Esophagus muscularis mucosa (tissue), 4 donors: ENCODE data around the gene SYN1. TPM values are rescaled to one million over a fixed set of nuclear protein-coding genes. Genes with fewer than 3 reads are reported as not detected.

ENCODE experiments used
- DNase-seq: peaks from one replicate; pipeline ENCODE4 v3.0.0-alpha.2; 2017; ENCODE audit errors: extremely low spot score
- H3K27ac ChIP-seq, 4 donors: fragments of 200-600 bp; sonication (generic); replicated peaks in 1 of 4; 1 replicate in 3 of 4; 2 replicates in 1 of 4; pipeline ENCODE4 v1.5.1; 2016 to 2019; ENCODE audit warnings: mild to moderate bottlenecking in 1 of 4
- H3K27me3 ChIP-seq, 4 donors: fragments of 200-600 bp; sonication (generic); one replicate each; pipeline versions ENCODE4 v1.5.1 to v1.6.0; 2016 to 2019
- H3K36me3 ChIP-seq, 4 donors: fragments of 200-600 bp; sonication (generic); one replicate each; pipeline ENCODE4 v1.5.1; 2016 to 2019
- H3K4me1 ChIP-seq, 4 donors: fragments of 200-600 bp; sonication (generic); one replicate each; pipeline ENCODE4 v1.5.1; 2016 to 2019
- H3K4me3 ChIP-seq, 4 donors: fragments of 200-600 bp; sonication (generic); 1 replicate in 2 of 4; 2 replicates in 2 of 4; pipeline ENCODE4 v1.5.1; 2016 to 2019; ENCODE audit warnings: mild to moderate bottlenecking in 4 of 4, moderate library complexity in 1 of 4
- H3K9me3 ChIP-seq, 4 donors: fragments of 200-600 bp; sonication (generic); 1 replicate in 3 of 4; 2 replicates in 1 of 4; pipeline ENCODE4 v1.5.1; 2016 to 2019
- EP300 ChIP-seq: sonication (generic); formaldehyde crosslinking; IDR thresholded peaks from one replicate; pipeline ENCODE4 v1.6.1; 2017; ENCODE audit warnings: antibody characterized with exemption
- POLR2A ChIP-seq: fragments of 450-650 bp; IDR thresholded peaks from one replicate; pipeline ENCODE4 v1.6.1; 2017; ENCODE audit warnings: antibody characterized with exemption, moderate library complexity, mild to moderate bottlenecking, low read depth
- POLR2AphosphoS5 ChIP-seq, 2 donors: sonication (generic); formaldehyde crosslinking; IDR thresholded peaks; one replicate each; pipeline ENCODE4 v1.6.1; 2017; ENCODE audit warnings: antibody characterized with exemption in 2 of 2
- WGBS: methylation state at CpG from one replicate; pipeline ENCODE4 v1.1.5; 2018; 5-methylcytosine and 5-hydroxymethylcytosine counted together
- intact Hi-C: fragments of 100-400 bp; cut with DNase I; formaldehyde crosslinking; loops from one replicate; pipeline ENCODE4 v1.15.1; 2023
- total RNA-seq, 4 donors: library from RNA; depleted of rRNA; stranded (reverse); fragments of >200 nt; gene quantifications; one replicate each; pipeline versions ENCODE4 v1.1.0 to v1.2.1, GENCODE V29; 2016
- TF ChIP-seq, protein P1 (sequence below), 3 experiments: fragments of 200-600 bp in 2 of 3; fragments of 450-650 bp in 1 of 3; sonication (generic) in 2 of 3; IDR thresholded peaks; one replicate each; pipeline ENCODE4 v1.5.1; 2017 to 2019; ENCODE audit warnings: antibody characterized with exemption in 3 of 3, mild to moderate bottlenecking in 2 of 3, moderate library complexity in 1 of 3

The SYN1 gene
- total RNA-seq, 4 donors from 2014 or later: 0.42 to 0.98 (median 0.56) TPM

- DNase-seq: no peak
- TF ChIP-seq, protein P1, sequence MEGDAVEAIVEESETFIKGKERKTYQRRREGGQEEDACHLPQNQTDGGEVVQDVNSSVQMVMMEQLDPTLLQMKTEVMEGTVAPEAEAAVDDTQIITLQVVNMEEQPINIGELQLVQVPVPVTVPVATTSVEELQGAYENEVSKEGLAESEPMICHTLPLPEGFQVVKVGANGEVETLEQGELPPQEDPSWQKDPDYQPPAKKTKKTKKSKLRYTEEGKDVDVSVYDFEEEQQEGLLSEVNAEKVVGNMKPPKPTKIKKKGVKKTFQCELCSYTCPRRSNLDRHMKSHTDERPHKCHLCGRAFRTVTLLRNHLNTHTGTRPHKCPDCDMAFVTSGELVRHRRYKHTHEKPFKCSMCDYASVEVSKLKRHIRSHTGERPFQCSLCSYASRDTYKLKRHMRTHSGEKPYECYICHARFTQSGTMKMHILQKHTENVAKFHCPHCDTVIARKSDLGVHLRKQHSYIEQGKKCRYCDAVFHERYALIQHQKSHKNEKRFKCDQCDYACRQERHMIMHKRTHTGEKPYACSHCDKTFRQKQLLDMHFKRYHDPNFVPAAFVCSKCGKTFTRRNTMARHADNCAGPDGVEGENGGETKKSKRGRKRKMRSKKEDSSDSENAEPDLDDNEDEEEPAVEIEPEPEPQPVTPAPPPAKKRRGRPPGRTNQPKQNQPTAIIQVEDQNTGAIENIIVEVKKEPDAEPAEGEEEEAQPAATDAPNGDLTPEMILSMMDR (IDR thresholded peaks at IDR 0.05): no peak
- TF ChIP-seq POLR2AphosphoS5 (IDR thresholded peaks at IDR 0.05) (no peak), EP300 (no peak), POLR2A (no peak)
- H3K27ac ChIP-seq: peak overlapping the region; percentile 78 to 82 (median 80)
- H3K4me3 ChIP-seq: no peak overlapping the region
- peaks cover 14 to 25% (median 16%) of the 10 kb centered on the region in 4 donors for H3K4me1 ChIP-seq
- intact Hi-C loops: no loop called here
- no peaks in the 10 kb centered on the region for H3K27me3 ChIP-seq
- H3K9me3 ChIP-seq: no peaks in the 10 kb centered on the region
- no peaks in the 10 kb centered on the region for H3K36me3 ChIP-seq
Measured at GRCh38 chrX:47539860-47540259, 79.8 kb downstream of the SYN1 start.

- no peaks in the 10 kb centered on the region for H3K4me1 ChIP-seq
- H3K9me3 ChIP-seq: no peaks in the 10 kb centered on the region
- DNase-seq: no peak
- intact Hi-C loops: no loop called here
- no peaks in the 10 kb centered on the region for H3K36me3 ChIP-seq
- TF ChIP-seq, protein P1 (IDR thresholded peaks at IDR 0.05): no peak
- TF ChIP-seq EP300 (no peak), POLR2A (no peak), POLR2AphosphoS5 (IDR thresholded peaks at IDR 0.05) (no peak)
- H3K27me3 ChIP-seq: no peaks in the 10 kb centered on the region
- no peak overlapping the region for H3K4me3 ChIP-seq
- H3K27ac ChIP-seq: no peak overlapping the region
- WGBS: 86% methylated on average over 6 of the region's 6 CpGs
Measured at GRCh38 chrX:47530049-47530448, 89.6 kb downstream of the SYN1 start.

- no peak for DNase-seq
- H3K4me1 ChIP-seq: no peaks in the 10 kb centered on the region
- TF ChIP-seq POLR2A (no peak), POLR2AphosphoS5 (IDR thresholded peaks at IDR 0.05) (no peak), EP300 (no peak)
- TF ChIP-seq, protein P1 (IDR thresholded peaks at IDR 0.05): no peak
- no peaks in the 10 kb centered on the region for H3K9me3 ChIP-seq
- H3K27ac ChIP-seq: no peak overlapping the region
- H3K36me3 ChIP-seq: no peaks in the 10 kb centered on the region
- 89% methylated on average over 8 of the region's 8 CpGs for WGBS
- intact Hi-C loops: loop anchor here (10.0 kb wide), 1 partner anchor 145 kb away; no protein-coding TSS in a partner anchor
- H3K27me3 ChIP-seq: no peaks in the 10 kb centered on the region
- H3K4me3 ChIP-seq: no peak overlapping the region
Measured at GRCh38 chrX:47529548-47529947, 90.1 kb downstream of the SYN1 start.

DNA sequence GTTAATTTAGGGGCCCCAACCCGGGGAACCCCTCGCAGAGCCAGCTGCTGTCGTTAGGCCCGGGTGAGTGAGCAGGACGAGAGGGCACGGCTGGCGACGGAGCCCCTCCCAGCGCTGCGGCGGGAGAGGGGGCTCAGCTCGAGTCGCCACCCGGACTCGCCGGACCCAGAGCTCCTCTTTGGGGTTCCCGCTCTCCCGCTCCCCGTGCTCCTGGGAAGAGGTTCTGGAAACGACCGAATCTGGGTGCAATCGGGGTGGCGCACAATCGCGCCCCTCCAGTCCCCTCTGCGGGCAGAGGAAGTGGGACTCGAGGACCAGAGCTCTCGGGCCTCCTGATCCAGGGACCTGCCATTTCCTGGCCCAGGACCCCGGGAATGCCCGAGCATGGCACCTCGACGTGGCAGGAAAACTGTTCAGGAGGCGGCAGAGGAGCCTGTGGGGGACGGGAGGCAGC, 95.9 kb downstream of the SYN1 start:
- WGBS: 63% methylated on average over 18 of the region's 34 CpGs
- H3K27ac ChIP-seq: peak overlapping the region in 1 of 4 donors; percentile 48
- intact Hi-C loops: loop anchor here (2.0 to 10.0 kb wide), 3 partner anchors 41 to 331 kb away; partner anchors contain the start of genes UBA1 and ZNF41
- no peaks in the 10 kb centered on the region for H3K36me3 ChIP-seq
- H3K4me3 ChIP-seq: peak overlapping the region; percentile 57 to 67 (median 59)
- H3K9me3 ChIP-seq: peaks cover 0 to 11% (median 0%) of the 10 kb centered on the region in 4 donors
- TF ChIP-seq POLR2A: no peak
- TF ChIP-seq EP300: no peak
- TF ChIP-seq, protein P1 (IDR thresholded peaks at IDR 0.05): no peak
- TF ChIP-seq POLR2AphosphoS5 (IDR thresholded peaks at IDR 0.05): no peak
- H3K4me1 ChIP-seq: peaks cover 0 to 7% (median 6%) of the 10 kb centered on the region in 4 donors
- no peaks in the 10 kb centered on the region for H3K27me3 ChIP-seq
- DNase-seq: no peak

DNA sequence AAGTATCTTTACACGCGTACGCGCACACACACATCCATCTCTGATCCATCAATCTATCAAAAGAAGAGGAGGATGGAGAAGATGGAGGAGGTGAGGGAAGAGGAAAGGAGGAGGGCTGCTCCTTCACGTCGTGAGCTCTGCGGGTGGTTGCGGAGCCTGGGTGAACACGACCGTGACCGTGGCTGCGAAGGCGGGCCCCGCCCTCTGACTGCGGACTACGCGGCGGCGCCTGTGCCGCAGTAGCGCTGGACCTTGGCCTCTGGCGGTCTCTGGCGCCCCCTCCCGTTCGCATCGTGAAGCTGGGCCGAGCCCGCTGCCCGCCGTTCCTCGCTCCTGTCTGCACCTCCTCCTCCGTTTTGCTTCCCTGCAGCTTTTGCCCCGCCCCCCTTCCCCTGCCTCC, 96.4 kb downstream of the SYN1 start:
- intact Hi-C loops: loop anchor here (2.0 to 10.0 kb wide), 3 partner anchors 41 to 330 kb away; partner anchors contain the start of genes UBA1 and ZNF41
- H3K27ac ChIP-seq: peak overlapping the region in 1 of 4 donors; percentile 48

More for the DNA sequence above, 96.4 kb downstream of the SYN1 start:
- WGBS: 28% methylated on average over 31 of the region's 33 CpGs
- Histone ChIP-seq H3K36me3 (no peaks in the 10 kb centered on the region), H3K4me1 (peaks cover 0 to 7% (median 6%) of the 10 kb centered on the region in 4 donors), H3K4me3 (peak overlapping the region; percentile 57 to 67 (median 59)), H3K27me3 (no peaks in the 10 kb centered on the region), H3K9me3 (peaks cover 0 to 11% (median 0%) of the 10 kb centered on the region in 4 donors)
- peak; percentile 92 for DNase-seq
- peak; percentile 57 to 65 for TF ChIP-seq POLR2AphosphoS5 (IDR thresholded peaks at IDR 0.05)
- TF ChIP-seq EP300: no peak
- TF ChIP-seq, protein P1 (IDR thresholded peaks at IDR 0.05): peak; percentile 68 to 82 (median 69)
